CD4-positive, alpha-beta T cell treated with Interleukin-6 at 100 ng/mL for 8 hours (primary cell): Measurements from ENCODE around the gene EPHA2.

Experiments
- DNase-seq: peaks from one replicate; pipeline ENCODE4 v3.0.0-alpha.2; 2020; ENCODE audit warnings: mixed read lengths, low spot score

EPHA2 gene

GRCh38 chr1:16149702-16150488 lies 6.0 kb downstream of the EPHA2 start:
- DNase-seq, result no peak

- no peak for DNase-seq
Observed at GRCh38 chr1:16149146-16149545, 6.7 kb downstream of the EPHA2 start.

- DNase-seq, result no peak
Observed at GRCh38 chr1:16148329-16149092, 7.4 kb downstream of the EPHA2 start.

GRCh38 chr1:16147156-16147926 lies 8.5 kb downstream of the EPHA2 start:
- DNase-seq, result no peak

GRCh38 chr1:16146279-16147155 lies 9.4 kb downstream of the EPHA2 start:
- no peak for DNase-seq

- no peak for DNase-seq
Observed at GRCh38 chr1:16145662-16146278, 10.1 kb downstream of the EPHA2 start.

GRCh38 chr1:16145030-16145661 lies 10.7 kb downstream of the EPHA2 start:
- DNase-seq, result no peak

GRCh38 chr1:16144325-16145029 lies 11.4 kb downstream of the EPHA2 start:
- DNase-seq, result no peak

- no peak for DNase-seq
Observed at GRCh38 chr1:16143566-16144324, 12.1 kb downstream of the EPHA2 start.

GRCh38 chr1:16143005-16143565 lies 12.8 kb downstream of the EPHA2 start:
- no peak for DNase-seq

GRCh38 chr1:16142383-16142995 lies 13.4 kb downstream of the EPHA2 start:
- no peak for DNase-seq

- DNase-seq, result no peak
Observed at GRCh38 chr1:16141573-16142336, 14.1 kb downstream of the EPHA2 start.

GRCh38 chr1:16140068-16140596 lies 15.7 kb downstream of the EPHA2 start:
- no peak for DNase-seq

- no peak for DNase-seq
Observed at GRCh38 chr1:16139473-16139962, 16.4 kb downstream of the EPHA2 start.

GRCh38 chr1:16138772-16139221 lies 17.1 kb downstream of the EPHA2 start:
- DNase-seq, result no peak

- DNase-seq, result no peak
Observed at GRCh38 chr1:16137890-16138467, 17.9 kb downstream of the EPHA2 start.

GRCh38 chr1:16135501-16135900 lies 20.4 kb downstream of the EPHA2 start:
- no peak for DNase-seq
